ENCODE measurements around the gene ACVR2B. TPM values are rescaled to one million over a fixed set of nuclear protein-coding genes. Genes with fewer than 3 reads are reported as not detected.
"Not testable (repeated sequence)": the region's sequence is repeated elsewhere in the genome, so short reads cannot be mapped to it uniquely, and the experiment has no call there.

ACVR2B gene
- total RNA-seq = 1 to 10 TPM; 2.7 to 9.9 (median 4.3) TPM

DNA sequence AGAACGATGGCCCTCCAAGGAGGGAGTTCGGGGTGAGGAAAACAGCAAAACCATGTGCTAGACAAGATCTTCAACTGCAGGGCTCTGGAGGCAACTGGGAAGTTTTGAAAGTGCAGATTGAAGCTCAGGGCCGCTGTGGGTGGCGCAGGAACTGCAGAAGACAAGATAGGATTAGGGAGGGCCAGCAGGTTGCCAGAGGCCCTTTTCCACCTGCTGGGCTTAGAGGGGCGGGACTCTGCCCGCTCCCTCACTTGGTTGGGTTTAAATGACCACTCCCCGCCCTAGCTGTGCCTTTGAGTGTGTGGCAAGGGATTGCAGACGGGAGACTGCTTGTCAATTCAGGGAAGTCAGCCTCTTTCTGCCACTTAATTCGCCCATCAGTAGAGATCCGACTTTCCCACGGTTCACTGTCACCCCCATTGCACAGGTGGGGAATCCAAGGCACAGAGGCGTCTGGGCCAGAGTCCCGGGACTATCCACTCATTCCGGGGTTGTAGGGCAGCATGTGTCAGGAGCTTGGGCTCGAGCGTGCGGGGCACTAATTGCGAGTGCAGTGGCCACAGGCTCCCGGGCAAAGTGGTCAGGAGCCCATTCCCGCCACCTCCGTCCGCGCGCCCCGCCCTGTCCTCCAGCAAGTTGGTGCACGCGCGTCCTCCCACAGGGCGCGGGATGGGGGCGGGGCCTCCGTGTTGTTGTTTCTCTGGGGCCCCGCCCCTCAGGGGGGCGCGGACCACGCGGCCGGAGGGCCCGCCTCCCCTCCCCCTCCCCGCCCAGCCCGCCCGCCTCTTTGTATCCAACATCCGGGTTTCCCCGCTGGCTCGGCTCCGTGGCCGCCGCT is at the start of gene ACVR2B:
Gene ACVR2B, plus strand, starts transcription at position 816 of the 838 bp plus-strand sequence. CDS start 433 bp downstream, outside the sequence.
- TF ChIP-seq, protein P1, sequence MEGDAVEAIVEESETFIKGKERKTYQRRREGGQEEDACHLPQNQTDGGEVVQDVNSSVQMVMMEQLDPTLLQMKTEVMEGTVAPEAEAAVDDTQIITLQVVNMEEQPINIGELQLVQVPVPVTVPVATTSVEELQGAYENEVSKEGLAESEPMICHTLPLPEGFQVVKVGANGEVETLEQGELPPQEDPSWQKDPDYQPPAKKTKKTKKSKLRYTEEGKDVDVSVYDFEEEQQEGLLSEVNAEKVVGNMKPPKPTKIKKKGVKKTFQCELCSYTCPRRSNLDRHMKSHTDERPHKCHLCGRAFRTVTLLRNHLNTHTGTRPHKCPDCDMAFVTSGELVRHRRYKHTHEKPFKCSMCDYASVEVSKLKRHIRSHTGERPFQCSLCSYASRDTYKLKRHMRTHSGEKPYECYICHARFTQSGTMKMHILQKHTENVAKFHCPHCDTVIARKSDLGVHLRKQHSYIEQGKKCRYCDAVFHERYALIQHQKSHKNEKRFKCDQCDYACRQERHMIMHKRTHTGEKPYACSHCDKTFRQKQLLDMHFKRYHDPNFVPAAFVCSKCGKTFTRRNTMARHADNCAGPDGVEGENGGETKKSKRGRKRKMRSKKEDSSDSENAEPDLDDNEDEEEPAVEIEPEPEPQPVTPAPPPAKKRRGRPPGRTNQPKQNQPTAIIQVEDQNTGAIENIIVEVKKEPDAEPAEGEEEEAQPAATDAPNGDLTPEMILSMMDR (IDR thresholded peaks at IDR 0.05) = no peak
- ATAC-seq (ENCODE audit: low FRiP score) (peak; percentile 78), DNase-seq (ENCODE audit: low spot score) (peak; percentile 83)

DNA sequence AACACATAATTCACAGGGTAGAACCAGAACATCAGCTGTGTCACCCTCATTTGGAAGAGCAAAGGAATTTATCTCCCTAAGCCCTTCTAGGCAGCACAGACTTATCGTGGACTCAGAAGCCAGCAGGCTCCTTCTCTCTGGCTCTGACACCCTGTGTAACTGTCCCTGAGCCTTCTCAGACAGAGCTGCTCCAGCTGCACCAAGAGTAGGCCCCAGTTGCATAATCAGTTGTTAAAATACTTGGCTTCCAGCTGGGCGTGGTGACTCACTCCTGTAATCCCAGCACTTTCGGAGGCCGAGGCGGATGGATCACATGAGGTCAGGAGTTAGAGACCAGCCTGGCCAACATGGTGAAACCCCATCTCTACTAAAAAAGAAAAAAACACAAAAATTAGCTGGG is 49.4 kb upstream of the ACVR2B start:
- TF ChIP-seq, protein P1 (IDR thresholded peaks at IDR 0.05) = no peak
- DNase-seq (ENCODE audit: low spot score) = no peak
- no peak for ATAC-seq (ENCODE audit: low FRiP score)

DNA sequence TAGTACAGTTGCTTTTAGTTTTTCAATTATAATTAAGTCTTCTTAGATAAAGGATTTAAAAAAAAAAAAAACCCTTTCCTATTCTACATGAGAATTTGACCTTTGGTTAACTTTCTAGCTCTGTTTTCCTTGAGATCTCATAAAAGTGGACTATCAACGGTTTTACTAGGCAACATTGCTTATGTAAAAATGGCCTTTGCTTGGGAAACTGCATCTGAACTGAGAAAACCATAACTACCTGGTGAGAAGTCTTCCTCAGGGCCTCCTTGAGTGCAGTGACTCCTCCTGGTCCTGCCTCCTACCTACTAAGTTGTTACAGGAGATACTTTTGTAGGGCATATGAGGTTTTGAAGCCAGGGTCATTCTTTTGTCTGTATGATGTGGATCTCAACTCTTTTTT is 42.1 kb upstream of the ACVR2B start:
- DNase-seq (ENCODE audit: low spot score) (no peak), ATAC-seq (ENCODE audit: low FRiP score) (no peak)
- TF ChIP-seq, protein P1 (IDR thresholded peaks at IDR 0.05) = no peak

DNA sequence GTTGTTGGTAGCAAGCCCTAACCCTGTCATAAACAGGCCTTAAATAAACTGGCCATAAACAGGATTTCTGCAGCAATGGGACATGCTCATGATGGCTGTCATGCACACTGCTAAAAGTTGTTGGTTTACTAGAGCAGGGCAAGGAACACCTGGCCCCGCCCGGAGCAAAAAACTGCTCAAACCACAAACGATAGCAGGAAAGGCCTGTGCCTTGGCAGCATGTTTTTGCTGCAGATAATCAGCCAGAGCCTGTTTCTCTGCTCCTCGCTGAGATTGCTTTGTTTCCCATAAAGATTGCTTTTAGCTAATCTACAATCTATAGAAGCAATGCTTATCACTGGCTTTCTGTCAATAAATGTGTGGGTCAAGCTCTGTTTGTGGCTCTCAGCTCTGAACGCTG is 32.9 kb upstream of the ACVR2B start:
- ATAC-seq (ENCODE audit: low FRiP score); DNase-seq (ENCODE audit: low spot score): not testable (repeated sequence)

DNA sequence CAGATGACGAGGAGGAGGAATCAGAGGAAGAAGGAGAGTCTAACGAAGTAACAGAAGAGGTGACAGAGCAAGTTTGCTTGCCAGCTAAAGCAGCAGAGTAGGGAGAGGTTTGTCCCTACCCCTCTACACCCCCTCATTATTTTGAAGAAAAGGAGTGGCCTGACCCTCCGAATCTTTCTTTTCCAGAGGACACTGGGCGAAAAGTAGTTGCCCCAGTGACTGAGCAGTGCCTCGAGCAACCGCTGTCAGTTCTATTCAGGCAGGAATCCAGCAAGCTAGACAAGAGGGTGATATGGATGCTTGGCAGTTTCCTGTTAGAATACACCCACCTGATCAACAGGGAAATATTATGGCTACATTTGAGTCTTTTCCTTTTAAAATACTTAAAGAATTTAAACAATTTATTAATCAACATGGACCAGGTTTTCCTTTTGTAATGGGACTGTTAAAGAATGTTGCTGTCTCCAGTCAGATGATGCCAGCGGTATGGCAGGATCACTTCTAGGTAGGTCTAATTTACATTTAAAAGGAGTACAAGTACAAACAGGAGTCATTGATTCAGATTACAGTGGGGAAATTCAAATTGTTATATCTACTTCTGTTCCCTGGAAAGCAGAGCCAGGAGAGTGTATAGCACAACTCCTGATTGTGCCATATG is 31.9 kb upstream of the ACVR2B start:
- TF ChIP-seq, protein P1 (IDR thresholded peaks at IDR 0.05) = no peak
- DNase-seq (ENCODE audit: low spot score) (no peak), ATAC-seq (ENCODE audit: low FRiP score) (no peak)

DNA sequence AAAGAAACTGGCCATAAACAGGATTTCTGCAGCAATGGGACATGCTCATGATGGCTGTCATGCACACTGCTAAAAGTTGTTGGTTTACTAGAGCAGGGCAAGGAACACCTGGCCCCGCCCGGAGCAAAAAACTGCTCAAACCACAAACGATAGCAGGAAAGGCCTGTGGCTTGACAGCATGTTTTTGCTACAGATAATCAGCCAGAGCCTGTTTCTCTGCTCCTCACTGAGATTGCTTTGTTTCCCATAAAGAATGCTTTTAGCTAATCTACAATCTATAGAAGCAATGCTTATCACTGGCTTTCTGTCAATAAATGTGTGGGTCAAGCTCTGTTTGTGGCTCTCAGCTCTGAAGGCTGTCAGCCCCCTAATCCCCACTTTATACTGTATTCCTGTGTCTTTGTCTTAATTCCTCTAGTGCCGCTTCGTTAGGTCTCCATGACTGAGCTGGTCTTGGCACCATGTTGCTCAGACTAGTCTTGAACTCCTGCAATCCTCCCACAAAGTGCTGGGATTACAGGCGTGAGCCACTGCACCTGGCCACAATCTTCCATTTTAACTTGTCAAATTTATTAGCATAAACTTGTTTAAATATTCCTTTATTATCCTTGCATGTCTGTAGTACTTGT is 26.8 kb upstream of the ACVR2B start:
- not testable (repeated sequence) for DNase-seq (ENCODE audit: low spot score); ATAC-seq (ENCODE audit: low FRiP score)

DNA sequence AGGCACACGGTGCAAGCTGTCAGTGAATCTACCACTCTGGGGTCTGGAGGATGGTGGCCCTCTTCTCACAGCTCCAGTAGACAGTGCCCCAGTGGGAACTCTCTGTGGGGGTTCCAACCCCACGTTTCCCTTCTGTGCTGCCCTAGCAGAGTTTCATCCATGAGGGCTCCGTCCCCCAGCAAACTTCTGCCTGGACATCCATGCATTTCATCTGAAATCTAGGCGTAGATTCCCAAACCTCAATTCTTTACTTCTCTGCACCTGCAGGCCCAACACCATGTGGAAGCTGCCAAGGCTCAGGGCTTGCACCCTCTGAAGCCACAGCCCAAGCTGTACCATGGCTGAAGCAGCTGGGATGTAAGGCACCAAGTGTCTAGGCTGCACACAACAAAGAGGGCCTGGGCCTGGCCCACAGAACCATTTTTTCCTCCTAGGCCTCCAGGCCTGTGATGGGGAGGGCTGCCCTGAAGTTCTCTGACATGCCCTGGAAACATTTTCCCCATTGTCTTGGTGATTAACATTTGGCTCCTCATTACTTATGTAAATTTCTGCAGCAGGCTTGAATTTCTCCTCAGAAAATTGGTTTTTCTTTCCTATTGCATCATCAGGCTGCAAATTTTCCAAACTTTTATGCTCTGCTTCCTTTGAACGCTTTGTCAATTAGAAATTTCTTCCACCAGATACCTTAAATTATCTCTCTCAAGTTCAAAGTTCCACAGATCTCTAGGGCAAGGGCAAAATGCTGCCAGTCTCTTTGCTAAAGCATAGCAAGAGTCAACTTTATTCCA is 20.6 kb upstream of the ACVR2B start:
- ATAC-seq (ENCODE audit: low FRiP score); DNase-seq (ENCODE audit: low spot score): not testable (repeated sequence)

DNA sequence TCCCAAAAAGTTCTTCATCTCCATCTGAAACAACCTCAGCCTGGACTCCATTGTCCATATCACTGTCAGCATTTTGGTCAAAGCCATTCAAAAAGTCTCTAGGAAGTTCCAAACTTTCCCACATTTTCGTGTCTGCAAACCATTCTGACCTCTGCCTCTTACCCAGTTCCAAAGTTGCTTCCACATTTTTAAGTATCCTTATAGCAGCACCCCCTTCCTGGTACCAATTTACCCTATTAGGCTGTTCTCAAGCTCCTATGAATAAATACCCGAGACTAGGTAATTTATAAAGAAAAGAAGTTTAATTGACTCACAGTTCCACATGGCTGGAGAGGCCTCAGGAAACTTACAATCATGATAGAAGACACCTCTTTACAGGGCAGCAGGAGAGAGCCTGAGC is 20.0 kb upstream of the ACVR2B start:
- not testable (repeated sequence) for ATAC-seq (ENCODE audit: low FRiP score); DNase-seq (ENCODE audit: low spot score)

DNA sequence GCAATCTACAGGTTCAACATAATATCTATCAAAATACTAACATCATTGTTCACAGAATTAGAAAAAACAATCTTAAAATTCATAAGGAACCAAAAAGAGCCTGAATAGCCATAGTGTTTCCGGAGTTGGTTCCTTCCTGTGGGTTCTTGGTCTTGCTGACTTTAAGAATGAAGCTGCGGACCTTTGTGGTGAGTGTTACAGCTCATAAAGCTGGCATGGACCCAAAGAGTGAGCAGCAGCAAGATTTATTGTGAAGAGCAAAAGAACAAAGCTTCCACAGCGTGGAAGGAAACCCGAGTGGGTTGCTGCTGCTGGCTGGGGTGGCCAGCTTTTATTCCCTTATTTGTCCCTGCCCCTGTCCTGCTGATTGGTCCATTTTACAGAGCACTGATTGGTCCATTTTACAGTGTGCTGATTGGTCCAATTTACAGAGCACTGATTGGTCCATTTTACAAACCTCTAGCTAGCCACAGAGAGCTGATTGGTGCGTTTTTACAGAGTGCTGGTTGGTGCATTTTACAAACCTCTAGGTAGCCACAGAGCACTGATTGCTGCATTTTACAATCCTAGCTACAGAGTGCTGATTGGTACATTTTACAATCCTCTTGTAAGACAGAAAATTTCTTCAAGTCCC is 15.1 kb upstream of the ACVR2B start:
- not testable (repeated sequence) for DNase-seq (ENCODE audit: low spot score); ATAC-seq (ENCODE audit: low FRiP score)

DNA sequence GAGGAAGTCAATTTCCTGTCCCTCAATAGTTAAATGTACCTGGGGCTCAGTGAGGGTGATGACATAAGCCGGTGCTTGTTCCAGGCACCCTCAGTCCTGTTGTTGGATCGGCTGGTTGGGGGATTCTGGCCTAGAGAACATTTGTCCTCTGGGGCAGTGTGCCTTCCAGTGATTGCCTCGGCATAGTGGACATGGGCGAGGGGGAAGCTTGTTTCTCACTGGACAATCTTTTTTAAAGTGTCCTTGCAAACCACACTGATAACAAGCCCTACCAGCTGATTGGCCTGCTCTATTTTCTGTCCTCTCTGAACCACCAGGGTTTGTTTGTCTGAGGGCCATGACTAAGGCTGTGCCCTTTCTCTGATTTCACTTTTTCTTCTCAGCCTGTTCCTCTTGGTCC is 10.5 kb upstream of the ACVR2B start:
- ATAC-seq (ENCODE audit: low FRiP score); DNase-seq (ENCODE audit: low spot score): not testable (repeated sequence)

All from omental fat pad (tissue), 4 donors.